Measurements from ENCODE around the gene PAX8.
A peak's percentile ranks its signal among the peaks of the same experiment; 100 is the strongest.

The PAX8 gene

DNA sequence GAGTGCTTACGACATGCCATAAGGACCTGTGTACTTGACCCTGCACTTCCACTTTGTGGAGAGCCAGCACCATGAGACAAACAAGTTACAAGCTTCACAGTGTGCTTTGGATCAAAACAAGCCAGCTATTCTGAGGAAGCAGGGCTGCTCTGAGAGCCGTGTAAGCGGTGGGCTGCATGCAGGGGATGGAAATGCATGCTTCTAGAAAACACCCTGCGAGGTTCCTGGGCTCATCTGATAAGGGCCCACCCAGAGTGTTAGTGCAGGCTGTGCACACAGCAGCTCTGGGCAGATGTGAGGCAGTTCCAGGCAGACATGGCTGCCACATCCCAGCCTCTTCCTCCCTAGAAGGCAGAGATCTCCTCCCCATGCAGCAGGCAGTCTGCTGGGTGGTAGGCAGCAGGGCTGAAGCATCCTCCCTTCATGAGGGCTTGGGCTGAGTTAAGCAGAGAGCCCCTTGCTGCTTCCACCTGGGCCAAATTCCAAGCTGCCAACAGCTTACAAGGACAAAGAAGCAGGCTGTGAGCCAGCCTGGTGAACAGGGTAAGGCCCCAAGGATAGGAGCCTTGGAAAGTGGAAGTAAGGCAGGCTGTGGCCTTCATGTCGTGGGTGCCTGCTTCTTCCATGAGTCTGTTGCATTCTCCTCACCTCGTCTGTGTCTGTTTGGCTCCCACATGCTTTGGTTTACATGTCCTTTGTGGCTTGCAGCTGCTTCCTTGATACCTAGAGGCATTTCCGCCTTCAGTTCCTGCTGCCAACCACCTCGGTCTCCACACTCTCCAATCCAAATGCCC, 97.3 kb downstream of the PAX8 start:
- DNase-seq: peak; percentile 27

DNA sequence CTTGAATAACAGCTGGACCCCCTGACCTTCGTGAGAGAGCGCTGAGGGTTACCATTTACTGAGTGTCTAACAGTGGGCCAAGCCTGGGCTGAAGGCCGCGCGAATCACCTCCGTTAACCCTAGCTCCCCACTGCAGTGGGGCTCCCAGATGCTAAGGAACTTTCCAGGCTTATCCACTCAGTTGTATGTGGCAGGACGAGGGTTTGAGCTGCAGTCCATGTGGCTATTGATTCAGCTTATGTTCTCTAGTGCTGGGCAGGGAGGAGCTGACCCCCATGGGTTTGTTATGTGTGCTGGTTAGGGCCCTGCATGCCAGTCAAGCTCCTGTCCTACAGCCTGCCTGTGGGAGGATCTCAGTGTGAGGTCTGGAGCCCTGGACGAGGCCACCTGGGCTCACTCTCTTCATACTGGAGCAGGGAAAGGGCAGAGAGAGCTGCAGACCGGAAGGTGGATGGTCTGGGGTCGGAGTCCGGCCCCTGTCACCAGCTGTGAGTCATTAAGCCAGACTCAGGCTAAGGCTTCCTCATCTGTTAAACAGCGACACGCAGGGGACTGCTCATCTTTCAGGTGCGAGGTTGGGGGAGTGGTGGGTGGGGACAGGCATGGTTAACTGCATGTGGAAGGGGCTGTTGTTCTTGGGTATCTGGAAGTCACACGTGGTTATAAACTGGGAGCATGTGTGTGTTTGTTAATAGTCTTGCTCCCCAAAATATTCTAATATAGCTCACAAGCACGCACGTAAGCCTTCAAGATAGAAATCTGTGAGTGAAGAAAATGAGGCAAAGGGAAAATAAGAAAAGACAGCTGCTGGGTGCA, 98.4 kb downstream of the PAX8 start:
- DNase-seq: no peak

DNA sequence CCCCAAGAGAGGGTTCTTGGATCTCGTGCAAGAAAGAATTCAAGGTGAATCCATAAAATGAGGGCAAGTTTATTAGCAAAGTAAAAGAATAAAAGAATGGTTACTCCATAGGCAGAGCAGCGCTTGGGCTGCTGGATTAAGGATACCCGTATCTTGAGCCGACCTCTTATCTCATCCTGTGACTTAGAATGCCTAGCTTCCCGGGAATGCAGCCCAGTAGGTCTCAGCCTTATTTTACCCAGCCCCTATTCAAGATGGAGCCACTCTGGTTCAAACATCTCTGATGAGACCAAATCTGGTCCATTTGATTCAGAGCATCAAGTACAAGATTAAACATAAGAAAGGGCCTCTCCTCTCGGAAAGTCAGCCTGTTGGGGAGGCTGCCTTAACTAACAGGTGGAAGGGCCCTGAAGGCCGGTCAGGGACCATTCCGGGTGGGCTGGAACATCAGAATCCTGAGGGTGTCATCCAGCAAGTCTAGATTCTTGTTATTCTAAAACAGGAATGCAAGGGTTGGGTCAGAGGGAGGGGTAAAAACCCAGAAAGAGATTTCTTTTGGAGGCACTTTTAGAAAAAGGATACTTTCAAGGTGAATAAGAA, 99.2 kb downstream of the PAX8 start:
- DNase-seq: no peak

DNA sequence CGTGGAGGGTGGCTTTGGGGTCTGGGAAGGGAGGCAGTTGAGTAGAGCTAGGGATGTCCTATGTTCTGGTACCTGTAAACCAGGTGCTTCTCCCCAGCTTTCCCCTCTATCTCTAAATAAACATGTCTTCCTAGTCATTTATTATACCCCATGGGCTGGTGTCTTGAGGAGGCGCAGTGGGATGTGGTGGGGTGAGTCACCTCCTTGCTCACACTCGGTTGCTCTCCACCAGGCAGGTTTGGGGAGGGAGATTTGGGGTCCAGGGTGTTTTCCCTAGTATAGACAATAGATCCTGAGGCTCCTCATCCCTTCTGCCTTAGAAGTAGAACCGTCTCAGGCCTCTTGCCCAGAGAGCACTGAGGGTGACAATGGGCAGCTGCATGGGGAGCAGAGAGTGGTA, 99.8 kb downstream of the PAX8 start:
- no peak for DNase-seq

DNA sequence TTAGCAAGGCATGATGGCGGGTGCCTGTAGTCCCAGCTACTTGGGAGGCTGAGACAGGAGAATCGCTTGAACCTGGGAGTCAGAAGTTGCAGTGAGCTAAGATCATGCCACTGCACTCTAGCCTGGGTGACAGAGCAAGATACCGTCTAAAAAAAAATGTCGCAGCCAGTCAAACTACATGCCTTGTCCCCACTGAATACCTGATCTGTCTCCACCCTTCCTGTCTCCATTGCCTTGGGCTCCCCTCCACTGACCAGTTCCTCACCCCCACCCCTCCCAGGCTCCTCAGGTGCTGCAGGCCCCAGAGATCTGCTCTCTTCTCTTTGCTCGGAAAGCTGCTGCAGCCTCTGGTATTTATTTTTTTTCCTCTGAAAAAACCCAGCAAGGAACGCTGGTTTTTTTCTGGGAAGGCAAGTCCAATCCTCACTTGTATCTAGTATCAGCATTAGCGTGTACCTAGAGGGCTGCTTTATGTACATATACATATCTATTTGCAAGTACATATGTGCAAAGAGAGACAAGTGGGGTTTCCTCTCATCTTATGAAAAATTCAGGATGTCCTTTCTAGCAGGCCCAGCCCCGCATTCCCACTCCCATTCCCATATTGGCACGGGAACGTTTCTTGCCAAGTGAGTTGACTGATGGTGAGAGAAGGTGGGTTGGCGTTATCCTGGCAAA, 100.5 kb downstream of the PAX8 start:
- no peak for DNase-seq

DNA sequence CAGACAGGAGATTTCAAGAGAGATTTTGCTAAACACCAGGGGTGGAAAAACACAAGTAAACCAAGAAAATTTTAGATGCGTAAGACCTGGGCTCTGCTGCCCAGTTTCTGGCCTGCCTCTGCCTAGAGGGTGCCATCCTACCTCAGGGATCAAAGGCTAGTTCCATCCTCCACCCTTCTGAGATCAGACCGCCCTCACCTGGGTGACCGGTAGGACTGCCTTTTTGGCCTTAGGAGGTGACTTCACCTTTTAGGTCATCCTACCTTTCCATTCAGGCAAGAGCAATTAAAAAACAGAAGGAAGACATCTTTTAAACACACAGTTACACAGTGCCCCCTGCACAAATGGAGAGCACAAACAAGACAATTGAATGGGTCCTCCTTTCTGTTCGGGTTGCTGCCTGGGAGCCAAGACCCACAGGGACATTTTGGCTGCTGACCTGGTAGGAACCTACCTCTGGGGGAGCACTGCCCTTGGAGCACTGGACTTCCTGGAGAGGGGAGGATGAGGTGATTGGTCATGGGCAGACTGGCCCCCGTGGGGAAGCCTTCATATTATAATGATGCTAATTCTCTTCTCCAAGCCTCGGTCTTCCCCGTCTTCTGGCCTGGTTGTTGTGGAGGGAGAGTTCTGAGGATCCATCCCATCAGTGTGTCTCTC, 101.9 kb downstream of the PAX8 start:
- no peak for DNase-seq

DNA sequence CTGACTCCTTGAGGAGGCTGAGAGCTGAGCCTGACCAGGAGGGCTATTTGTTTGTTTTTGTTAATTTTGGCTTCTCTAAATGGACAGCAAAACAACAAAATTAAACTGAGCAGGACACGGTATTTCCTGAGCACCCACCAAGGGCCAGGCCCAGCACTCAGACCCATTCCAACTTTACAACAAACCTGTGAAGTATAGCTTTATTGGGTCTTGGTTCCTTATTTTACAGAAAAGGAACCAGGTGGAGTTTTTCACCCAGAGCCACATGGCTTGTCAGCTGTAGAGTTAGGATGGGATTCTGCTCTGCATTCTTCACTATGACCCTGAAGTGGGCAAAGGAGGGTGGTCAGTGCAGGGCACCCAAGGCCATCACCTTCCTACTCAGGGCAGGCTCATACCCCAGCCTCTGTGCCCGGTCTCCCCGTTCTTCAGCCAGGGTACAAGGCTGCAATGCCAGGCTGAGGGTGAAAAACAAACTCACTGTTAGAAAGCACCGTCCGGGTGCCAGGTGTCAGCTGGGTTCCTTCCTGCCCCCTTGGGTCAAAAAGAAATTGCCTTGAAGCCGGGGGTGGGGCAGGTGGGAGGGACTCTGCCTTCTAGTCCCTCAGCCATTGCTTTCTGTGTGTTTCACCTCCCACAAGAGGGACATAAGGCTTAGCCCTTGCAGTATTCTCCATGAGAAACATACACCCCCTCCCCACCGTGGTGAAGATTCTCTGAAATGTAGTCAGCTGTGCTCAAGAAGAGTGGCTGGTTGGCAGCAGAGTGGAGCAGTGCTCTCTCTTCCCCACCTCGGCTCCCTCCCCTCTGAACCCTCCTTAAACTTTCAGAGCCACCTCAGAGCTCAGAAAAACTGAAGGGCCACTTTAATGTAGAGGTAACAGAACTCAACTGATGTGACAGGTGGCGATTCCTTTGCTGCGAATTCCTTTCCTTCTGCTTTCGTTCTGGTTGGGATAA, 102.7 kb downstream of the PAX8 start:
- DNase-seq: no peak

DNA sequence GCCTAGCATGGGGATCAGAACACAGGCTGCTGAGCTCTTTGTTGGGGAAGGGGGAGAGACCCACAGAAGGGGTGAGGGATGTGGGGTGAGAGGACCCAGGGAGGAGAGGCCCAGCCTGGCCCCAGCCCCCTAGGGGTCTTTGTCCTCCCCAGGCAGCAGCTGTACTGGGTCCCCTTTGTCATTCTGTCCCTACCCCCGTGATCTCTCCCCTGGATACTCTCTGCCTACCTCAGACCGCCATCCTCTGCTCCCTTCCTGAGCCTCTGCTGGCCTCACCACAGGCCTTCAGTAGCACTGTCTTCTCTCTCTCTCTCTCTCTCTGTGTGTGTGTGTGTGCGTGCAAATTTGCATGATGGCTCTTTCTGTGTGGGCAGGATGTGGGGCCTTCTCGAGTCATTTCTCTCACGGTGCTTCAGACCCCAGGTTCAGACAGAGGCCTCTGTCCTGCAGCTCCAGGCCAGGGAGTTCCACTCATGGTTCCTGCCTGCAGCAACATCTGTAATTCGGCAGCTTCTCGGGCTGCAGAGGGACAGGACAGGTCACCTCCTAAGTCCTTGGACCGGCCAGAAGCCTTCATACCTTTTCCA, 103.6 kb downstream of the PAX8 start:
- DNase-seq: no peak

DNA sequence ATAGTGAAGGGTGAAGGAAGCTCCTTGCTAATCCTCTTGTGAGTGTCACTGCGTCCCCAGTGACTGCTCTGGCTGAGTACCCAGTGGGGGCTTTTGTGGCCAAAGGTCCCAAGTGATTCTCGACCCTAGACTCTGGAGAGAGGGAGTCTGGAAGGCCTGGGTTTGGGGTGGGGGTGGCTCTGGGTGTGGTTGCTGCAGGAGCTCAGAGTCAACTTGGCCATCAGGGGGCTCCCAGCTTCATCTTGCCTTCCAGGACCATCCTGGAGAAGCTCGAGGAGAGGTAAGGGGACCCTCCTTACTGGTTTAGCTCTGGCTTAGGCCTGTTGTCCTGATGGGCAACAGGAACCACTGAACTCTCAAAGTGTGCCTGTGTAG, 104.4 kb downstream of the PAX8 start:
- no peak for DNase-seq

DNA sequence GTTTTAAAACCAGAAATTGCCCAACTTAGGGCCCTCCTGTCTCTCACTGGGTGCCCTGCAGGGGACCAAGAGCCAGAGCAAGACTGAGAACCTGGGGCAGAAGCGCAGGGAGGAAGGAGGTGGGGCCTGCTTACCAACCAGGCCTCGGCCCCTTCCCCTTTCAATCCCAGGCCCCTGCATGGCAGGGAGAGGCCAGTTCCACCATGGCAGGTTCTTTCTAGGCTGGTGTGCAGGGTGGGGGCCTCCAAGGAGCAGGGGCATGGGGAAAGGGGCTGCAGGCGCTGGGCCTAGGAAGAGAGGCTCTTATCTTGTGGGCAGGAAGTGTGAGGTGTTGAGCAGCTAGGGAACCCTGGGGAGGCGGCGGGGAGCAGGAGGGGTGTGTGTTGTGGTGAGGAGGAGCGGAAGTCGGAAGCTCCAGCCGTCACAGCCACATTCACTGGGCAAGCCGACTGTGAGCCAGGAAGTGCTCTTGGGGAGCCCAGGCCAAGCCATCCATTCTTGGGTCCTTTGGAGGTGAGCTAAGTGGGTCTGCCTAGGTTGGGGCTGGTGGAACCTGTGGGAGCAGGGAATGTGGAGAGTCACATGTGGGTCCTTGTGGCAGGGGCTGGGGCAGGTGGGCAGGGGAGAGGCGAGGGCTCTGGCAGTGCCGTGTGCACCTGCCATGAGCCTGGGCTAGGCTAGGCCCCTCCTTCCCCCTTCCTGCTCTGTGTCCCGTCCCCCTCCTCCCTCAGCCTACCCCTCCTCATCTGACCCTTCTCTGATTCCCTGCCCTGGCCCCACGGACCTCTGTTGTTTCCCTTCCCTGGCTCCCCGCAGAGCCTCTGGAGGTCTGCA, 105.0 kb downstream of the PAX8 start, which contains the start of gene PSD4:
Gene PSD4 (plus strand): TSS at position 430 of the 834 bp plus-strand sequence. CDS start 8,486 bp downstream, outside the sequence.
- peak; percentile 6 for DNase-seq

DNA sequence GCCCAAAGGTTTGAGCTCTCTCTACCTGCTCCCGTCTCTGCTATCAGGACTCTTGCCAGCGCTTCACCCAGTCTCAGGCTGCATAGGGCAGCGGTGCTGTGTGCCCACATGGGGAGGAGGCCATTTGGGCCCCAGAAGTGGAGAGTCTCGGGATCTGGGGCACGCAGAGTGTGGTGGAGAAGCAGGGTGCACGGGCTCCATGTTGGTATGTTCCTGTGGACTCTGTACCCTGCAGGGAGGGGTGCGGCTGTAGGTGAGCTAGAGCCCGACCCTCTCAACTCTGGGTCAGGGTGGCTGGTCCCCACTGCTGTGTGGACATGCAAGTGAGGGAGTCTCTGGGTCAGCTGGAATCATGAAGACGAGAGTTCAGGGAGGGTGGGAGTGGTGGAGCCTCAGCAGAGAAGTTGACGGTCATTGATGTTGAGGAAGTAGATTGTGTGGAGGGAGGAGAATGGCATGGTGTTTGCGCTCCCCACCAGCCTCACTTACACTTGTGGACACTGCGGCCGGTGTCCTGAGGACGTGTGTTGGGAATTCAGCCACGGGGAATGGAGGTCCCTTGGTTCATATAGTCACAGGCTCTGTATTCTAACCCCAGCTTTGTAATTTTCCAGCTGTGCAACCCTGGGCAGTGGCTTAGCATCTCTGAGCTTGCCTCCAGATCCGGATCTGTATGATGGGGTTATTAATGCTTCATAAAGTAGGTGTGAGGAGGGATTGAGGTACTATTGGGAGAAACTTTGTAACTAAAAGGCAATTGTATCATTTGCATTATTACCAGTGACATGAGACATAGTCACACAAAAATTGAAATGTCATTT, 105.8 kb downstream of the PAX8 start:
- no peak for DNase-seq

DNA sequence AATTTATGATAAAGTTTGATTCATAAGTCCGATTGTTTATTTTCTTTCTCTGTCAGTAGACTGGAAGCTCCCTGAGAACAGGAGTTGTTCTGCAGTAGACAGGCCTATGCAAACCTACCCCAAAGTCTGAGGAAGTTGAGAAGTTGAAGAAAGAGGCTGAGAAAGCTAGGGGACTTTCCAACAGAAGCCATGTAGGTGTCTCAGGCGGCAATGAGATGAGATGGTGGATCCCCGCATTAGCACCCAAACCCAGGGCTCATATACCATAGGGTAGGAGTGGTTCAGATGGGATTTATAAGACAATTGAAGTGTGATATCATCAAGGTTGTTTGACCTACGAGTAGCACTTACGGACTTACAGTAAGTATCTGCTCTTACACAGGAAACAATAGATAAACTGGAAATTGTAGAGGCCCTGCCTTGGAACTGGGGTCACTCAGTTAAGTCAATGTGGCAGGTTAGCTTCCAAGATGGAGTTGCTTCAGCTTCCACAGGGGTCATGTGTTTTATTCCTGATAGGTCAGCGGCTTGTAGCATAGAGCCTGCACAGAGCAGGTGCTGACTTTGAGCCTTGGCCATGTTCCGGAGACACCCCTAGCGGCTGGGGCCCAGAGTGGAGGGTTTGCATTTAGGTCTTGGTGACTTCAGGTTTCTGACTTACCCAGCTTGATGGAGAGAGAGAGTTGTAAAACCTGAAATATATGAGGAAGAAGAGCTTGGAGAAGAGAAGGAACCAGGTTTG, 107.2 kb downstream of the PAX8 start:
- no peak for DNase-seq

DNA sequence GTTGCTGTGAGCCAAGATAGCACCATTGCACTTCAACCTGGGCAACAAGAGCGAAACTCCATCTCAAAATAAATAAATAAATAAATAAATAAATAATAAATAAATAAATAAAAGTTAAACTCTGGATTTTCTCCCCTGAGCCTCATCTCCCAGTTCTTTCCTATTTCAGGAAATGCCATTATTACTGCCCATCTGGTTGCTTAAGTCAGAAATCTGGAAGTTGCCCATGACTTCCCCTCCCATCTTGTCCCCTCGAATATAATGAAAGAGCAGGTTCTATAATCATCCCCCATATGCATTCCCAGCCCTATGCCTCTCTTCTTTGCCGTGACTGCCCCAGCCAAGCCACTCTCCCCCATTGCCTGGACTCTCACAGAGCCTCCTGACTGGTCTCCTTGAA, 109.1 kb downstream of the PAX8 start:
- DNase-seq: no peak

DNA sequence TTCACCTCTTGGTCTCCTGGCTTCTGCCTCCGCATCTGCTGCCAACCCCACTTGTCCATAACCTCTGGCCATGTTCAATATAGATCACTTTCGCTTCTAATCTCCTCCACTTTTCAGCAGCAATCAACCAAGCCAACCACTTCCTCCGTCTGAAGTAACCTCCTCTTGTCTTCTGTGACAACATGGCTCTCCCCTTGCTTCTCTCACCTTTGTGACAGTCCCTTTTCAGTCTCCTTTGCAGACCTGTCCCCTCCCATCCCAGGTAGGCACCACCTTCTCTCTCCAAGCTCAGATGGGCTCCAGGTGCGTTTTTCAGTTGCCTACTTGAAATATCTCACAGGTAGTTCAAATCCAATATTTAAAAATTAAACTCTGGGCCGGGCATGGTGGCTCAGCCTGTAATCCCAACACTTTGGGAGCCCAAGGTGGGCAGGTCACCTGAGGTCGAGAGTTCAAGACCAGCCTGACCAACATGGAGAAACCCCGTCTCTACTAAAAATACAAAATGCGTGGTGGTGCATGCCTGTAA, 109.7 kb downstream of the PAX8 start:
- no peak for DNase-seq

DNA sequence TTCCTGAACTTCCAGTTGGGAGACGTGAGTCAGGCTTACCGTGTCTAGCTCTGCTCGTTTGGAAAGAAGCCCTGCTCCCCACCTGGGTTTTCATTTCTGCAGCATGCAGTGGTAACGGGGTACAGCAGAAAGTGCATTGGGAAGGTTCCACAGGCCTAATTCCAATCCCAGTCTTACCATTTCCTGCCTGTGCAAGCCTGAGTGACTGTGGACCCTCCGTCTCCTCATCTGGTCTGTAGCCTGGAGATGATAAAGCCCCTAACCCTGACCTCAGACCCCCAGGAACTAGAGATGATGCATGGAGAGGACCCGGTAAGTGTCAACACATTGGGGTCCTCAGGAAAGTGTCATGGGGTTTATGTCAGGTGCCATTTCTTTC, 110.8 kb downstream of the PAX8 start:
- no peak for DNase-seq

DNA sequence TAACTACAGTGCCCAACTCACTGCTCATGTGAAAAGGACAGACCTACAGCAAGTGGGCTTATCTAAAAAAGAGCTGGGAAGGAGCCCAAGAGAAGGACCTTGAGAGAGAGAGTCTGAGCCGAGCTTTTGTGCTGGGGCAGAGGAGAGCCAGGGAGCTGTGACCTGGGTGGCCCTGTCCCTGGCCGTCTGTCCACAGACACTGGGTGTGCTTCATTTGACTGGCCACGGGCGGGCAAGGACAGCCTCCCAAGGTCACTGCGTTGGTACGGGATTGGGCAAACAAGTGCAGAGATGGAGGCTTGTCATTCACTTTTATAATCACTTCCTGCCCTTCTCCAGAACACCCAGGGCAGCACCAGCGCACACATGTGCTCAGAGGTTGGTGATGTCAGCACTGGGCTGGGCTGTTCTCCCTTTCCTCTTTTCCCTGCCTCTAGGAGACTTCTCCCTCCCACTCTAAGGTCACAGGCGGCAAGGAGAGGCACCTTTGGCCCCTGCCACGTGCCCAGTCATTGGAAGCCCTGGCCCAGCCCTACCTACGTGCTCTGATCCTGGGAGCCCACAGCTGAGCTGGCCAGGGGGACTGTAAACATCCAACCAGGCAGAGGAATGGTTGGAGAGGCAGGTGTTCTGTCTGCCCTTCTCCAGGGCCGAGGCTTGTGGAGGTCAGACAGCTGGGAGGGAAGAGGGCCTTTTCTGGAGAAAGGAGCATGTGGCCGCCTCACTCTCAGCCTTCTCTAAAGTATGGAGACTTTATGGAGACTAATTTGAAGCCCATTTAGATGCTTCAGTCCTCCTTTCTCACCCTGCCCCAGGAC, 111.4 kb downstream of the PAX8 start:
- no peak for DNase-seq

DNA sequence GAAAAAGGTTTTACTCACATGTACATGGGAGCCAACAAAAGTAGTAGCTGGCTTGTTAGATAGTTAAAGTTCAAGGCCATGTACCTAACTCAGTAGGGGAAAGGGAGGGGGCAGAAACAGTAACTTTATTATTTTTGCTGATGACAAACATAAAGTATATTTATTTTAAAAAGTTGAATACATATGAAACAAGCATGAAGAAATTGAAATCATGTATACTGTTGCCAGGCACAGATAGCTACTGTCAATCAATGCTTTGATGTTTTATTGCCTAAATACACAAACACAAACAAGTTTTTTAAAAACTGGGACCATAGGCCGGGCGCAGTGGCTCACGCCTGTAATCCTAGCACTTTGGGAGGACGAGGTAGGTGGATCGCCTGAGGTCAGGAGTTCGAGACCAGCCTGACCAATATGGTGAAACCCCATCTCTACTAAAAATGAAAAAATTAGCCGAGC, 112.5 kb downstream of the PAX8 start:
- DNase-seq: no peak

All from midbrain (tissue), 1 donor.